ENCODE measurements around the gene SYTL4. TPM values are rescaled to one million over a fixed set of nuclear protein-coding genes. Genes with fewer than 3 reads are reported as not detected.

The SYTL4 gene
- total RNA-seq, 4 donors from 2014 or later, result 17.7 to 102 (median 31.3) TPM

DNA sequence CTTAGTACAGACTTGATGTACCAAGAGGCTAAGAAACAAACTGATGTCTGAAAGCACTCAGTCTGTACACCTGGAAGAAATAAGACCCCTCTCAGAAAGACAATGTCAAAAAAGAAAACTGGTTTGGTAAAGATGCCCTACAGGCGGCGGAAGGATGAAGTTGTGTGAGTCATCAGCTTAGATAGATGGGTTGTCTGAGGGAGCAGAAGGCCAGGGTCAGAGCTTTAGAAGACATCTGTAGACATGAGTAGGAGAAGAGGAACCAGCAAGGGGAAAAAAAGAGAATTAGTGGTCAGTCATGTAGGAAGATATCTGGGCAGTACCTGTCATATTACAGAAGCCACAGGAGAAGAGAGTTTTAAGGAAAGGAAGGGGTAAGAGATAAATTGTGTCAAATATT lies 79.7 kb downstream of the SYTL4 start:
- H3K27ac ChIP-seq, result no peak overlapping the region
- H3K9me3 ChIP-seq, result no peaks in the 10 kb centered on the region
- DNase-seq, result no peak
- no peaks in the 10 kb centered on the region for H3K27me3 ChIP-seq
- no peaks in the 10 kb centered on the region for H3K36me3 ChIP-seq
- peaks cover 0 to 9% (median 0%) of the 10 kb centered on the region in 4 donors for H3K4me1 ChIP-seq
- TF ChIP-seq POLR2A (IDR thresholded peaks at IDR 0.05), result no peak
- TF ChIP-seq, protein P1, sequence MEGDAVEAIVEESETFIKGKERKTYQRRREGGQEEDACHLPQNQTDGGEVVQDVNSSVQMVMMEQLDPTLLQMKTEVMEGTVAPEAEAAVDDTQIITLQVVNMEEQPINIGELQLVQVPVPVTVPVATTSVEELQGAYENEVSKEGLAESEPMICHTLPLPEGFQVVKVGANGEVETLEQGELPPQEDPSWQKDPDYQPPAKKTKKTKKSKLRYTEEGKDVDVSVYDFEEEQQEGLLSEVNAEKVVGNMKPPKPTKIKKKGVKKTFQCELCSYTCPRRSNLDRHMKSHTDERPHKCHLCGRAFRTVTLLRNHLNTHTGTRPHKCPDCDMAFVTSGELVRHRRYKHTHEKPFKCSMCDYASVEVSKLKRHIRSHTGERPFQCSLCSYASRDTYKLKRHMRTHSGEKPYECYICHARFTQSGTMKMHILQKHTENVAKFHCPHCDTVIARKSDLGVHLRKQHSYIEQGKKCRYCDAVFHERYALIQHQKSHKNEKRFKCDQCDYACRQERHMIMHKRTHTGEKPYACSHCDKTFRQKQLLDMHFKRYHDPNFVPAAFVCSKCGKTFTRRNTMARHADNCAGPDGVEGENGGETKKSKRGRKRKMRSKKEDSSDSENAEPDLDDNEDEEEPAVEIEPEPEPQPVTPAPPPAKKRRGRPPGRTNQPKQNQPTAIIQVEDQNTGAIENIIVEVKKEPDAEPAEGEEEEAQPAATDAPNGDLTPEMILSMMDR (IDR thresholded peaks at IDR 0.05), result no peak
- H3K4me3 ChIP-seq, result no peak overlapping the region

DNA sequence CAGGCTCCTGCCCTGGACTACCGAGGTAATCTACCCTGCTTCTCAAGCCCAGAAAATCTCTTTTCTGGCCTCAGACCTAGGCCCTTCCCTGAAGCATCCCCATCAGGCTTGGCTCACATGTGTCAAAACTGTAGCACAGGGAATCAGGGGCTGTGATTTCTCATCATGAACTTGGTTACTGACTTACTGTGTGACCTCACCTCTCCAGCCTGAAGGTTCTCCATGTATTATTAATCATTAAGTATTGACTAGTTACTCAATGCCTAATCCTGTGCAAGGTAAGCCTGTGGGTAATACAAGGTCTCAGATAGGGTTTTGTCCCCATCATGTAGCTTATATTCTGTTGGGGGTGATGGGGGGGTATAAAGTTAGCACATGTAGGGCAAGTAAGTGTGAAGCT lies 81.1 kb downstream of the SYTL4 start:
- Histone ChIP-seq H3K4me1 (peaks cover 0 to 9% (median 0%) of the 10 kb centered on the region in 4 donors), H3K4me3 (no peak overlapping the region), H3K27me3 (no peaks in the 10 kb centered on the region), H3K36me3 (no peaks in the 10 kb centered on the region), H3K27ac (peak overlapping the region in 3 of 4 donors; percentile 69 to 85 (median 77)), H3K9me3 (no peaks in the 10 kb centered on the region)
- TF ChIP-seq, protein P1 (IDR thresholded peaks at IDR 0.05), result no peak
- TF ChIP-seq POLR2A (IDR thresholded peaks at IDR 0.05), result no peak
- DNase-seq, result no peak

DNA sequence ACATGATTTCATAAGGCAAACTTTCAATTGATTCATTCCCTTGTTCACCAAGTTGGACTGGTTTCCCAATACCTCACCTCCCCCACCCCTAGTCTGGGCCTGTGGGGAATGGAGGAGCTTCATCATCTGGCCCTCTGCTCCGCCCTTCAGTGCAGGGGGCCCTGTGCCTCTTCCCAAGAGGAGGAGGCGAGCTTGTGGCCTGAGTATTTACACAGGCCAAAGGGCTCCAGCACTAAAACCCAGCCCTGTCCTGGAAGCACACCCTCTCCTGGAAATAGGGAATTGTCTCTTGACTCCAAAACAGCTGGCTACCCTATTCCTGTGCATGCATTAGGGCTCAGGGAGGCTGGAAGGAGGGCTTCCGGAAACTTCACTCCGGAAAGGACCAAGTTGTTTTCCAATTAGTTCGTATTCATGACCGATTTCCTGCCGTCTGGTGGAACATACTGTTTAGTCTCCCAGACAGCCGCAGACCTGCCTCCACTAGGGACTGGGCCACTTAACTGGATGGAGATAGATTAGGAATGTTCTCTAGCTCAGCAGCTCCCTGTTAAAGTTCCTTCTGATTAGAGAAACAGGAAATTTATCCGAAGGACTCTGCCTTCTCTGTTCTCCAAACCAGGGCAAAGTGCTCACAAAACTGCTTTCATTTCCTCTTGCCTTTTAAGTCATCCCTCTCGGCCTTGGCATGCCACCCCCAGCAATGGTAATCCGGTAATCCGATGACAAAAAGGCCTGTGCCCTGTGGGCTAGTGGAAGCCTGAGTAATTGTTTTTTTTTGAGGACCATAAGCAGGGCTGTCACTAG lies 82.2 kb downstream of the SYTL4 start:
- Histone ChIP-seq H3K27ac (peak overlapping the region in 3 of 4 donors; percentile 69 to 85 (median 77)), H3K36me3 (no peaks in the 10 kb centered on the region), H3K4me1 (peaks cover 0 to 9% (median 0%) of the 10 kb centered on the region in 4 donors), H3K4me3 (no peak overlapping the region), H3K9me3 (no peaks in the 10 kb centered on the region), H3K27me3 (no peaks in the 10 kb centered on the region)
- peak in 2 of 3 donors; percentile 63 to 78 for DNase-seq
- TF ChIP-seq, protein P1 (IDR thresholded peaks at IDR 0.05), result no peak
- TF ChIP-seq POLR2A (IDR thresholded peaks at IDR 0.05), result no peak

DNA sequence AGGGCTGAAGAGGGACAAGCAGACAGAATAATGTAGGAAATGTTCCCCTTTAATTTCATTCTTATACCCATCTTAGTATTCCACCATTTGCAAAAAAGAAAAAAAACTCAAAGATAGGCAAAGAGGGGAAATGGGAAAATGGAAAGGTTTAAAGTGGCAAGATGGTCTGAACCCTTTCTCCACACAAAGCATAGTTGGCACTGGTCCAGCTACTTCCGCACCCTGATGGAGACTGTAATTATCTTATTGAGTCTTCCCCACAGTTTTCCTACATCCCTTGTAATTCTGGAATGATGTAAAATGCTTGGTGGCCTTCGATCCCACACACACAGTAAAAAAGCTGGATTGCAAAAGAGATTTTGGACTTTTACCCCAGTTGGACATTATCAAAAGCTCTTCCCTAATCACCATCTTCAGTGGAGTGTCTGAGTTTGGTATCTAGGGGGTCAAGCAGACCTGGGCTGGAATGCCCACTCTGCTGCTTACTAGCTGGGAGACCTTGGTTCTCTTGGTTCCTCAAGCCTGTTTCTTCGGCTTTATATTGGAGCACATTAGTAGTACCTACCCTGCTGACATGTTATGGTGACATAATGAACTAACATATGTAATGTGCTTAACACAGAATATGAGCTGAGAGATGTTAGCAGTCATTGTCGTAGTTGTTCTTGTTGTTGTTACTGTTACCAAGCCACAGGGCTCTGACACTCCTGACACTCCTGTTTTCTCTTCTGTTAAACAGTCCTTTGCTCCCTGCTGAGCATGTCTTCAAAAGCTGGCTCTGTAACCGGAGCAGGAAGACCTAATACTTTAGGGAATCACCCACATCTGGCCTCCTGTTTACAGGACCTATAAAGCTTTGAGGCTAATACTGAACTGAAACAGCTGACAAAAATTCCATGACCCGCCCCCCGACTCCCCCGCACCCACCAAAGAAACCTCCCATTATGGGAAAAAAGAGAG lies 83.2 kb downstream of the SYTL4 start:
- Histone ChIP-seq H3K36me3 (no peaks in the 10 kb centered on the region), H3K9me3 (no peaks in the 10 kb centered on the region), H3K27ac (peak overlapping the region in 3 of 4 donors; percentile 69 to 80 (median 77)), H3K4me3 (no peak overlapping the region), H3K4me1 (peaks cover 0 to 9% (median 0%) of the 10 kb centered on the region in 4 donors), H3K27me3 (no peaks in the 10 kb centered on the region)
- DNase-seq, result no peak
- TF ChIP-seq, protein P1 (IDR thresholded peaks at IDR 0.05), result no peak
- TF ChIP-seq POLR2A (IDR thresholded peaks at IDR 0.05), result no peak

DNA sequence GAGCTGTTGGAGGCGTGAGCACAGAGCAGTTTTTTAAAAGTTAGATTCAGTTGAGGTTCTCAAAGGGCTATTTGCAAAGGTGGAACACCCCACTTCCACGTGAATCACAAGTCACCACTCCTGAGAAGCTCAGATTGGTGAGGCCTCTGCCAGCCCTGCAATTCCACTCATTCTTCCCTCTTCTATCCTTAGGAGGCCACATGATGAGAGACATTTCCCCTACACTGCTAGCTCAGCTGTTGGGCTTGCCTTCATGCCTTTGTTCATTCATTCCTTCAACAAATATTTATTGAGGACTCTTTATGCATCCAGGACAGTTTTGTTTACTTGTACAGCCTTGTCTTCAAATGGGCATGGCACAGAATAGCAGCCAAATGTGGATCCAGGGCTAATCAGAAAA lies 84.2 kb downstream of the SYTL4 start:
- Histone ChIP-seq H3K27me3 (no peaks in the 10 kb centered on the region), H3K9me3 (no peaks in the 10 kb centered on the region), H3K27ac (peak overlapping the region in 2 of 4 donors; percentile 77 to 80), H3K36me3 (no peaks in the 10 kb centered on the region), H3K4me1 (peaks cover 0 to 9% (median 0%) of the 10 kb centered on the region in 4 donors), H3K4me3 (no peak overlapping the region)
- DNase-seq, result no peak
- no peak for TF ChIP-seq POLR2A (IDR thresholded peaks at IDR 0.05)
- TF ChIP-seq, protein P1 (IDR thresholded peaks at IDR 0.05), result no peak
